Neural progenitor cell (in vitro differentiated cells): ENCODE results near the gene TAS1R1. TPM values are rescaled to one million over a fixed set of nuclear protein-coding genes. Genes with fewer than 3 reads are reported as not detected.

Experiments
- DNase-seq: peaks from one replicate; pipeline ENCODE4 v3.0.0-alpha.2; 2016; ENCODE audit warnings: low spot score
- H2AFZ ChIP-seq: fragments of 200-600 bp; sonication (generic); replicated peaks from 2 replicates; pipeline ENCODE4 v1.6.1; 2016; ENCODE audit warnings: antibody characterized with exemption
- H3F3A ChIP-seq: fragments of 200-600 bp; sonication (generic); 2 replicates; pipeline ENCODE4 v1.6.1; 2016; ENCODE audit warnings: antibody characterized with exemption, low read depth
- H3K27ac ChIP-seq: fragments of 200-600 bp; sonication (generic); 2 replicates; pipeline ENCODE4 v1.5.1; 2016; ENCODE audit warnings: mild to moderate bottlenecking
- H3K27me3 ChIP-seq: fragments of 200-600 bp; sonication (generic); 2 replicates; pipeline ENCODE4 v1.6.1; 2016; ENCODE audit warnings: mild to moderate bottlenecking, moderate library complexity
- H3K36me3 ChIP-seq: fragments of 200-600 bp; sonication (generic); 2 replicates; pipeline ENCODE4 v1.5.1; 2016
- H3K4me1 ChIP-seq: fragments of 200-600 bp; sonication (generic); 2 replicates; pipeline ENCODE4 v1.6.1; 2016; ENCODE audit warnings: mixed run types
- H3K4me2 ChIP-seq: fragments of 200-600 bp; sonication (generic); 2 replicates; pipeline ENCODE4 v1.6.1; 2016
- H3K4me3 ChIP-seq: fragments of 200-600 bp; sonication (generic); 2 replicates; pipeline ENCODE4 v1.5.1; 2016
- H3K79me2 ChIP-seq: fragments of 200-600 bp; sonication (generic); 2 replicates; pipeline ENCODE4 v1.6.1; 2016; ENCODE audit warnings: low read depth
- H3K9ac ChIP-seq: fragments of 200-600 bp; sonication (generic); 2 replicates; pipeline ENCODE4 v1.6.1; 2016
- H3K9me3 ChIP-seq: fragments of 200-600 bp; sonication (generic); 2 replicates; pipeline ENCODE4 v1.5.1; 2016; ENCODE audit warnings: low read depth
- H4K20me1 ChIP-seq: fragments of 200-600 bp; sonication (generic); 2 replicates; pipeline ENCODE4 v1.6.1; 2016; ENCODE audit warnings: low read depth
- H3K27ac Mint-ChIP-seq: 3 replicates; pipeline ENCODE4 v1.8.0; 2021; ENCODE audit warnings: mixed read lengths
- H3K27me3 Mint-ChIP-seq: 2 replicates; pipeline ENCODE4 v1.8.0; 2022; ENCODE audit warnings: low read depth, mild to moderate bottlenecking, inconsistent platforms, moderate library complexity, mixed read lengths; ENCODE audit not compliant: insufficient read depth
- H3K36me3 Mint-ChIP-seq: 3 replicates; pipeline ENCODE4 v1.8.0; 2021; ENCODE audit warnings: mixed read lengths
- H3K4me1 Mint-ChIP-seq: 3 replicates; pipeline ENCODE4 v1.8.0; 2021; ENCODE audit warnings: mixed read lengths
- H3K4me3 Mint-ChIP-seq: 3 replicates; pipeline ENCODE4 v1.8.0; 2021; ENCODE audit warnings: mild to moderate bottlenecking, moderate library complexity, mixed read lengths
- H3K9me3 Mint-ChIP-seq: 3 replicates; pipeline ENCODE4 v1.8.0; 2020; ENCODE audit warnings: mixed read lengths
- EZH2 ChIP-seq: fragments of 200-600 bp; sonication (generic); IDR thresholded peaks from 2 replicates; pipeline ENCODE4 v1.6.1; 2017; ENCODE audit warnings: antibody characterized with exemption, mild to moderate bottlenecking, moderate library complexity
- EZH2phosphoT487 ChIP-seq: fragments of 200-600 bp; sonication (generic); IDR thresholded peaks from 2 replicates; pipeline ENCODE4 v1.6.1; 2017; ENCODE audit warnings: antibody characterized with exemption
- total RNA-seq: library from RNA; depleted of rRNA; stranded (reverse); fragments of >200 nt; gene quantifications from 2 replicates; pipeline ENCODE4 v1.2.3, GENCODE V29; 2015; ENCODE audit warnings: low replicate concordance
- TF ChIP-seq, protein P1 (sequence below): fragments of 200-600 bp; sonication (generic); IDR thresholded peaks from 2 replicates; pipeline ENCODE4 v1.5.1; 2017; ENCODE audit warnings: antibody characterized with exemption, mild to moderate bottlenecking

Gene TAS1R1
- total RNA-seq, 1 donor from 2014 or later: not detected

DNA sequence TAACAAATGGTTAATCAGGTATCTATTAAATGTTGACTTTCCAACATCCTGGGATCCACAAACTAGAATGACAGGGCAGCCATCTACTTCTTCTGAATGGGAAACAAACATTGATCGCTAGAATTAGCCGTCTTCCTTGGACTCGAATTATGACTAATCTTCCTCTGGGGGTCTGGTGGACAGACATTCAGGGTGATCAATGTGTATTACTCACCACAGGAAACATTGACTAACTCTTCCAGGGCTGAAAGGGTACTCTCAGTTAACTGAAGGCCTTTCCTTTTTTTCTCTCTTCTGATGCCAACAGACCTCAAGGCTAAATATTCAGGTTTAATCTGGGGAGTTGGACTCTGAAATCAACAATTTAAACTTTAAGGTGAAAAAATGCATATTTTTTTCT is 10.3 kb upstream of the TAS1R1 start:
- H3K36me3 ChIP-seq: peaks cover 8% of the 10 kb centered on the region
- H3K4me2 ChIP-seq: no peak overlapping the region
- DNase-seq: no peak
- no peaks in the 10 kb centered on the region for H3K27me3 Mint-ChIP-seq
- H3K79me2 ChIP-seq: no peaks in the 10 kb centered on the region
- no peak overlapping the region for H3K4me3 Mint-ChIP-seq
- no peaks in the 10 kb centered on the region for H3K9me3 ChIP-seq
- H3K27ac Mint-ChIP-seq: no peak overlapping the region
- no peak overlapping the region for H2AFZ ChIP-seq
- no peaks in the 10 kb centered on the region for H3K27me3 ChIP-seq
- no peaks in the 10 kb centered on the region for H3K9me3 Mint-ChIP-seq
- H3K4me3 ChIP-seq: no peak overlapping the region
- H4K20me1 ChIP-seq: peaks cover 10% of the 10 kb centered on the region
- H3K4me1 ChIP-seq: no peaks in the 10 kb centered on the region
- TF ChIP-seq EZH2phosphoT487: no peak
- no peak for TF ChIP-seq EZH2
- TF ChIP-seq, protein P1, sequence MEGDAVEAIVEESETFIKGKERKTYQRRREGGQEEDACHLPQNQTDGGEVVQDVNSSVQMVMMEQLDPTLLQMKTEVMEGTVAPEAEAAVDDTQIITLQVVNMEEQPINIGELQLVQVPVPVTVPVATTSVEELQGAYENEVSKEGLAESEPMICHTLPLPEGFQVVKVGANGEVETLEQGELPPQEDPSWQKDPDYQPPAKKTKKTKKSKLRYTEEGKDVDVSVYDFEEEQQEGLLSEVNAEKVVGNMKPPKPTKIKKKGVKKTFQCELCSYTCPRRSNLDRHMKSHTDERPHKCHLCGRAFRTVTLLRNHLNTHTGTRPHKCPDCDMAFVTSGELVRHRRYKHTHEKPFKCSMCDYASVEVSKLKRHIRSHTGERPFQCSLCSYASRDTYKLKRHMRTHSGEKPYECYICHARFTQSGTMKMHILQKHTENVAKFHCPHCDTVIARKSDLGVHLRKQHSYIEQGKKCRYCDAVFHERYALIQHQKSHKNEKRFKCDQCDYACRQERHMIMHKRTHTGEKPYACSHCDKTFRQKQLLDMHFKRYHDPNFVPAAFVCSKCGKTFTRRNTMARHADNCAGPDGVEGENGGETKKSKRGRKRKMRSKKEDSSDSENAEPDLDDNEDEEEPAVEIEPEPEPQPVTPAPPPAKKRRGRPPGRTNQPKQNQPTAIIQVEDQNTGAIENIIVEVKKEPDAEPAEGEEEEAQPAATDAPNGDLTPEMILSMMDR: no peak
- H3K27ac ChIP-seq: no peak overlapping the region
- peaks cover 22% of the 10 kb centered on the region for H3K36me3 Mint-ChIP-seq
- H3K4me1 Mint-ChIP-seq: no peaks in the 10 kb centered on the region
- no peak overlapping the region for H3K9ac ChIP-seq
- H3F3A ChIP-seq: peaks cover 3% of the 10 kb centered on the region

DNA sequence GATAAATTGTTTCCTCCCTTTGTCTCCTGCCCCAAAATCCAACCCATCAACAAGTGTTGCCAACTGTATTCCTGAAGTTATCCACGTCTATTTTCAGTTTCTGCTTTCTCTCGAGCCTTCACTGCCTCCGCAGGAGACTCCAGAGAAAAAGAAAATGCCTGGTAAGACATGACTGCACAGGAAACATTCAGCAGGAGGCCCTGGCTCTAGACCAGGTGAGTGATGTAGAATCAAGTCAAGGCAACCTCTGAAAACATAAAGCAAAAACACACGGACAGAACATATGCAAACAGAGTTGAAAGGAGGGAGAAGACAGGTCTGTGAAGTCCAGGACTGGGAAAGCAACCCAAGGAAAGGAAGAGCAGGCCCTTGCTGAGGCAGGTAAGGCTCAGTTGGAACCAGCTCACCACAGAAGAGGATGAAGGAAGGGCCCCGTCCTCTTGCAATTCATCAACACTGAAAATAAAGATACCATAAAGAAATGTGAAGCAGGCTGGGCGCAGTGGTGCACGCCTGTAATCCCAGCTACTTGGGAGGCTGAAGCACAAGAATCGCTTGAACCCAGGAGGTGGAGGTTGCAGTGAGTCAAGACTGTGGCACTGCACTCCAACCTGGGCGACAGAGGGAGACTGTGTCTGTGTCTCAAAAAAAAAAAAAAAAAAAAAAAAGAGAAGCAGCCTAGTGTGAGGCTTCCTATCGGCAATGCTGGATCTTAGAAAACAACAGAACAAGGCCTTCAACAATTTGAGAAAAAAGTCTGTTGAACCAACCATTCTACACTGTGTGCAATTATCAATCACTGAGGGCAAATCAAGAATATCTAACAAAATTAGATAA is 9.6 kb upstream of the TAS1R1 start:
- TF ChIP-seq, protein P1: no peak
- no peak for TF ChIP-seq EZH2
- TF ChIP-seq EZH2phosphoT487: no peak
- no peak overlapping the region for H3K4me2 ChIP-seq
- H3K4me3 Mint-ChIP-seq: no peak overlapping the region
- no peaks in the 10 kb centered on the region for H3K9me3 Mint-ChIP-seq
- H3K4me3 ChIP-seq: no peak overlapping the region
- H3K9me3 ChIP-seq: no peaks in the 10 kb centered on the region
- H3K36me3 Mint-ChIP-seq: peaks cover 24% of the 10 kb centered on the region
- no peak overlapping the region for H3K9ac ChIP-seq
- no peaks in the 10 kb centered on the region for H3K4me1 ChIP-seq
- H4K20me1 ChIP-seq: peaks cover 10% of the 10 kb centered on the region
- peaks cover 8% of the 10 kb centered on the region for H3K36me3 ChIP-seq
- no peak overlapping the region for H2AFZ ChIP-seq
- H3K27ac Mint-ChIP-seq: no peak overlapping the region
- DNase-seq: no peak
- no peak overlapping the region for H3K27ac ChIP-seq
- no peaks in the 10 kb centered on the region for H3K27me3 Mint-ChIP-seq
- H3K4me1 Mint-ChIP-seq: no peaks in the 10 kb centered on the region
- no peaks in the 10 kb centered on the region for H3K79me2 ChIP-seq
- H3F3A ChIP-seq: peaks cover 3% of the 10 kb centered on the region
- no peaks in the 10 kb centered on the region for H3K27me3 ChIP-seq

DNA sequence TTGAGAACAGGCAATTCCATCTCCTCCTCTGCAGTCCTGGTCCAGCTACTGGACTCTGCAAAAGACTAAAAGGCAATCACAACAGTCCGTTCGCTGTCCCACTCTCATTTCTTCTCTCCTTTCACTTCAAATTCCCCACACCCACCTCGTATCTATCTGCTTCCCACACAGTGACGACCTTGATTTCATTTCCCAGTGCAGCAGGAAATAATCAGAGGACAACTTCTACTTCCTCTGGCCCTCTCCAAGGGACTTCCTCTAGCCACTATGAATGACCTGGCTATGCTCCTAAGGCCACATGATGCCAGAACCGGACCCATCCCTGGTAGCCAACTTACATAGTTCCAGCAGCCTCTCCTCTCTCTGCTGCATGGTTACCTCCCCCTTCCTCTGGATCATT is 8.8 kb upstream of the TAS1R1 start:
- no peak overlapping the region for H3K4me3 ChIP-seq
- no peak overlapping the region for H3K4me3 Mint-ChIP-seq
- H2AFZ ChIP-seq: no peak overlapping the region
- H3K27ac ChIP-seq: no peak overlapping the region
- TF ChIP-seq EZH2phosphoT487: no peak
- no peak for TF ChIP-seq EZH2
- TF ChIP-seq, protein P1: no peak
- peaks cover 8% of the 10 kb centered on the region for H3K79me2 ChIP-seq
- no peak overlapping the region for H3K27ac Mint-ChIP-seq
- H3K4me1 Mint-ChIP-seq: no peaks in the 10 kb centered on the region
- H3F3A ChIP-seq: peaks cover 3% of the 10 kb centered on the region
- DNase-seq: no peak
- peaks cover 10% of the 10 kb centered on the region for H4K20me1 ChIP-seq
- no peaks in the 10 kb centered on the region for H3K9me3 Mint-ChIP-seq
- no peak overlapping the region for H3K9ac ChIP-seq
- peaks cover 8% of the 10 kb centered on the region for H3K36me3 ChIP-seq
- no peak overlapping the region for H3K4me2 ChIP-seq
- no peaks in the 10 kb centered on the region for H3K4me1 ChIP-seq
- peaks cover 24% of the 10 kb centered on the region for H3K36me3 Mint-ChIP-seq
- no peaks in the 10 kb centered on the region for H3K27me3 ChIP-seq
- no peaks in the 10 kb centered on the region for H3K27me3 Mint-ChIP-seq
- no peaks in the 10 kb centered on the region for H3K9me3 ChIP-seq
